SK-N-SH treated with all-trans-retinoic acid at 6 μM for 48 hours (cell line): ENCODE results near the gene BACH2.

Experiments used
- PPARA ChIP-seq: fragments of 250-450 bp; sonication (Bioruptor Pico); IDR thresholded peaks from 2 replicates; pipeline ENCODE4 v1.5.0; 2020; ENCODE audit warnings: mild to moderate bottlenecking, borderline replicate concordance
- ZNF70 ChIP-seq: fragments of 450-650 bp; formaldehyde crosslinking; IDR thresholded peaks from 2 replicates; pipeline ENCODE4 v1.5.0; 2020; ENCODE audit warnings: mild to moderate bottlenecking, moderate library complexity

GRCh38 chr6:90026216-90026615 is 270.4 kb downstream of the BACH2 start:
- TF ChIP-seq PPARA, result no peak
- TF ChIP-seq ZNF70 (CRISPR knock-in tag), result no peak
